Panc1 (cell line): ENCODE measurements around the gene DDAH1.

Experiments
- CTCF ChIP-seq: fragments of 450-650 bp; IDR thresholded peaks from 2 replicates; pipeline ENCODE4 v1.5.1; 2017; ENCODE audit warnings: mild to moderate bottlenecking
- POLR2AphosphoS5 ChIP-seq: IDR thresholded peaks from 2 replicates; pipeline ENCODE4 v1.6.1; 2012; ENCODE audit warnings: mild to moderate bottlenecking, low read depth, low read length, moderate library complexity
- REST ChIP-seq, 2 experiments: IDR thresholded peaks; 2 replicates each; pipeline ENCODE4 v1.6.1; 2011 to 2012; ENCODE audit warnings: low read depth in 2 of 2, control low read depth in 1 of 2, low read length in 1 of 2, mild to moderate bottlenecking in 1 of 2, moderate library complexity in 1 of 2; ENCODE audit not compliant: insufficient read depth in 1 of 2
- SIN3A ChIP-seq: IDR thresholded peaks from 2 replicates; pipeline ENCODE4 v1.6.1; 2012; ENCODE audit warnings: low read depth, mild to moderate bottlenecking, low read length, moderate library complexity, borderline replicate concordance; ENCODE audit not compliant: insufficient read depth

GRCh38 chr1:85283475-85284199 lies 181.3 kb downstream of the DDAH1 start:
- TF ChIP-seq CTCF = no peak
- no peak for TF ChIP-seq REST (IDR thresholded peaks at IDR 0.05; ENCODE audit: insufficient read depth in 1 of 2, low read depth in 2 of 2, low read length in 1 of 2)
- no peak for TF ChIP-seq POLR2AphosphoS5
- TF ChIP-seq SIN3A = no peak
